Hematopoietic multipotent progenitor cell (in vitro differentiated cells): ENCODE measurements around the gene RUVBL1. TPM values are rescaled to one million over a fixed set of nuclear protein-coding genes. Genes with fewer than 3 reads are reported as not detected.

ENCODE experiments used
- DNase-seq, 3 donors: peaks; one replicate each; pipeline ENCODE4 v3.0.0-alpha.2; 2011 to 2015; ENCODE audit warnings: low read depth in 2 of 3, low spot score in 2 of 3
- small RNA-seq: library from RNA; depleted of rRNA; stranded (forward); fragments of <200 nt; gene quantifications from one replicate; pipeline ENCODE3, GENCODE V24; 2012
- total RNA-seq: library from RNA; depleted of rRNA; stranded (reverse); fragments of >200 nt; gene quantifications from one replicate; pipeline ENCODE4 v1.2.3, GENCODE V29; 2012

The RUVBL1 gene
- total RNA-seq, 1 donor, result 47.9 TPM

DNA sequence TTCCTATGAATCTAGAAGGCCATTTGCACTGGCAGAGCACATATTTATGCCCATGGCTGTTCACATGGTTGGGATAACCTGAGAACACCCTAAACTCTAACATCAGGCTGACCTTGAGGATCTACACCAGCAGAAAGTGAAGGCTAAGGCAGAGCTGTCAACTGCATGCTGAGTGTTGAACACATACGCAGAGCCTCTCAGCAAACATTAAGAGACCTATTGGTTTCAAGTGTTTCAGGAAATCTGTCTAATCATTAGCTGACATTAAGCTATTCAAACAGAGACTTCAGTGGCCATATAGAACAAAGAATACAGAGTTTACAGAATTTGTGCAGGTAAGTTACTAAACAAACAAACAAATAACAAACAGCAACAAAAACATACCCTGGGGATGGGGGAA lies 87.5 kb downstream of the RUVBL1 start:
- DNase-seq, result no peak

DNA sequence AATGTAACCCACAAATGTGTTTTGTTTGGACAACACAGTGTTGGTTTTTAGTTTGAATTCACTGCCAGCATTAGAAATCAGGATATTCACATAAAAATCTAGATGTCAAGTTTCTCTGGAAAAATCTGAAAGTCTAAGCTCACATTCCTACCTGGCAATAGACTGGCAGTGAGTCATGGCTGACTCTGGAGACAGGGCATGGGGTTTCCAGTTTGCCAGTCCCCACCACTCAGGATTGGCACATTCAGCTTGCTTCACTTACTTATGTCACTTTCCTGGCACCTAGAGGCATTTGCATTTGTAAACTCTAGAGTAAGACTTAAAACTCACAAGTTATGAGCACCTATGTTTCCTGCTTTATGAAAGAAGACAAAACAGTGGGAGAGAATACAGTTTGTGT lies 90.5 kb downstream of the RUVBL1 start:
- no peak for DNase-seq

Small RNA genes within 50 kb of the gene (small RNA-seq; reads per million reads assigned to genes)
- gene RNU2-37P, result 1.3 reads per million, percentile 47 among the genes with 10 or more reads in this experiment
- not detected for gene RNU6-823P

Other genes starting within 250 kb of the RUVBL1 start
- 0.27 TPM for gene KBTBD12, start 208.6 kb downstream of the RUVBL1 start, total RNA-seq
- 133 TPM for gene SEC61A1, start 71.4 kb downstream of the RUVBL1 start, total RNA-seq
- 27.5 TPM for gene EEFSEC, start 29.7 kb upstream of the RUVBL1 start, total RNA-seq